ENCODE results near the gene SMIM41.

The SMIM41 gene

DNA sequence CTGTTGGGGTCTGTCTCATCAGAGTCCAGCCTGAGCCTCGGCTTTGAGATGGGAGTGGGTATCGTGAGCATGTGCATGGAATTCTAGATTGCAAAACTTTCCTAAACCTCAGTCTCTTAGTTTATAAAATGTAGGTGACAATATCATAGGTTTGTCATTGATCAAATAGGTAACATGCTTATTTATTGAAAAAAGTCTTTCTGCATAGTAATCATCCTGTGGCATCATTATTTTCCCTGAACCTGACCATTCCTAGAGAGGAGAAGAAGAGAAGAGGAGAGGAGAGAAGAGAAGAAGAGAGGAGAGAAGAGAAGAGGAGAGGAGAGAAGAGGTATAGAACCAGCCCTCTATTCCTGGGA is 4.1 kb downstream of the SMIM41 start:
- peaks cover 3% of the 10 kb centered on the region for H3K9me3 ChIP-seq (ENCODE audit: insufficient read depth, low read depth, low read length)
- H3K79me1 ChIP-seq (ENCODE audit: low read length) = no peaks in the 10 kb centered on the region
- H4K91ac ChIP-seq (ENCODE audit: low read depth, low read length) = no peak overlapping the region
- no peak overlapping the region for H2AK5ac ChIP-seq (ENCODE audit: low read length)
- H2BK5ac ChIP-seq (ENCODE audit: low read depth, low read length, poor library complexity) = no peak overlapping the region
- no peak overlapping the region for H3K4me3 ChIP-seq (ENCODE audit: low read depth, low read length)
- H3K79me2 ChIP-seq (ENCODE audit: control insufficient read depth, insufficient read depth, low read length, poor library complexity) = no peaks in the 10 kb centered on the region
- H3K23ac ChIP-seq (ENCODE audit: low read length) = no peak overlapping the region
- H3K18ac ChIP-seq (ENCODE audit: low read length) = no peak overlapping the region
- H3K27ac ChIP-seq (ENCODE audit: low read depth, low read length) = no peak overlapping the region
- no CpG with 5 or more reads among the region's 2 CpGs for WGBS (ENCODE audit: extremely low coverage, insufficient coverage, insufficient read length)
- no peaks in the 10 kb centered on the region for H3K27me3 ChIP-seq (ENCODE audit: insufficient read depth, low read length)
- no peak overlapping the region for H3K4me2 ChIP-seq (ENCODE audit: low read length)
- no peaks in the 10 kb centered on the region for H3K4me1 ChIP-seq (ENCODE audit: control insufficient read depth in 1 of 2, insufficient read depth in 2 of 2, low read length in 2 of 2)
- H2AFZ ChIP-seq (ENCODE audit: insufficient read depth, low read length, poor library complexity) = no peak overlapping the region
- H3K14ac ChIP-seq (ENCODE audit: low read length) = no peak overlapping the region
- no peak overlapping the region for H3K9ac ChIP-seq (ENCODE audit: low read length)
- H4K12ac ChIP-seq (ENCODE audit: low read depth, low read length) = no peak overlapping the region
- H4K8ac ChIP-seq (ENCODE audit: low read depth, low read length) = no peak overlapping the region
- no peak overlapping the region for H3K4ac ChIP-seq (ENCODE audit: low read depth, low read length)
- H2BK12ac ChIP-seq (ENCODE audit: low read length) = no peak overlapping the region
- no peak for DNase-seq
- no peak overlapping the region for H2BK120ac ChIP-seq (ENCODE audit: insufficient read depth, low read length, poor library complexity)
- peaks cover 6 to 14% of the 10 kb centered on the region in 2 experiments for H3K36me3 ChIP-seq (ENCODE audit: control insufficient read depth in 1 of 2, insufficient read depth in 2 of 2, low read length in 2 of 2)

DNA sequence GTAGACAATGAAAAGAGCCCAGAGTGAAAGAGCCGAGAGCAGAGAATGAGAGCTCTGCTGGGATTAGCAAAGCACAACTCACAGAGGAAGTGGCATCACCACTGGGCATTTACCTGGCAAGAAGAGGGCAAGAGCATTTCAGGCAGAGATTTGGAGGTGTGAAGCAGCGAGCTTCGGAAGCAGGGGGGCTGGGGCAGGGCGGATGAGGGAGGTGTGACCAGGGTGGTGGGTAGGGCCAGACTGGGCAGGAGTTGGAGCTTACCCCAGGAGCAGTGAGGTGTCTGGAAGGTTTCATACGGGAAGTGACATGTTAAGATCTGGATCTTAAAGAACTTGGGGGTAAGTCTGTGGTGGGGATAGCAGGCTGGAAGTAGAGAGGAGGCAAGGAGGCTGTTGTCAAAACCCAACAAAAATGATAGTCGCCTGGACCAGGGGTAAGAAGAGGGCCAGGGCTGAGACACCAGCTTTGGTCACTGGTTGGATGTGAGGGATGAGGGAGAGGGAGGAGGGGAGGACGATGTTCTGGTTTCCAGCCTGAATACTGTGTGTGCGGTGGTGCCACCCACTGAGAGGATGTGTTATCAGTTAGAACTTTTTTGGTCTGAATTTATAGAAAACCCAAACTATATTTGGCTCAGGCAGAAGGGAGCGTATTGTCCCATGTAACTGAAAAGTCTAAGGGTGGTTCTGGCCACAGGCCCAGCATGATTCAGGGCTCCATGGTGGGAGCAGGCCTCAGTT is 5.2 kb downstream of the SMIM41 start:
- no peak overlapping the region for H4K8ac ChIP-seq (ENCODE audit: low read depth, low read length)
- H3K36me3 ChIP-seq (ENCODE audit: control insufficient read depth in 1 of 2, insufficient read depth in 2 of 2, low read length in 2 of 2) = peaks cover 0 to 4% of the 10 kb centered on the region in 2 experiments
- H2BK5ac ChIP-seq (ENCODE audit: low read depth, low read length, poor library complexity) = no peak overlapping the region
- no peaks in the 10 kb centered on the region for H3K27me3 ChIP-seq (ENCODE audit: insufficient read depth, low read length)
- no CpG with 5 or more reads among the region's 9 CpGs for WGBS (ENCODE audit: extremely low coverage, insufficient coverage, insufficient read length)
- H3K27ac ChIP-seq (ENCODE audit: low read depth, low read length) = no peak overlapping the region
- H3K79me1 ChIP-seq (ENCODE audit: low read length) = no peaks in the 10 kb centered on the region
- H3K14ac ChIP-seq (ENCODE audit: low read length) = no peak overlapping the region
- no peak overlapping the region for H3K9ac ChIP-seq (ENCODE audit: low read length)
- H3K4ac ChIP-seq (ENCODE audit: low read depth, low read length) = no peak overlapping the region
- no peaks in the 10 kb centered on the region for H3K4me1 ChIP-seq (ENCODE audit: control insufficient read depth in 1 of 2, insufficient read depth in 2 of 2, low read length in 2 of 2)
- H2BK12ac ChIP-seq (ENCODE audit: low read length) = no peak overlapping the region
- no peak overlapping the region for H3K18ac ChIP-seq (ENCODE audit: low read length)
- H2AK5ac ChIP-seq (ENCODE audit: low read length) = no peak overlapping the region
- no peak overlapping the region for H4K12ac ChIP-seq (ENCODE audit: low read depth, low read length)
- no peak for DNase-seq
- no peaks in the 10 kb centered on the region for H3K9me3 ChIP-seq (ENCODE audit: insufficient read depth, low read depth, low read length)
- no peak overlapping the region for H2BK120ac ChIP-seq (ENCODE audit: insufficient read depth, low read length, poor library complexity)
- H4K91ac ChIP-seq (ENCODE audit: low read depth, low read length) = no peak overlapping the region
- no peak overlapping the region for H3K23ac ChIP-seq (ENCODE audit: low read length)
- no peak overlapping the region for H3K4me2 ChIP-seq (ENCODE audit: low read length)
- no peak overlapping the region for H2AFZ ChIP-seq (ENCODE audit: insufficient read depth, low read length, poor library complexity)
- H3K4me3 ChIP-seq (ENCODE audit: low read depth, low read length) = no peak overlapping the region
- H3K79me2 ChIP-seq (ENCODE audit: control insufficient read depth, insufficient read depth, low read length, poor library complexity) = no peaks in the 10 kb centered on the region

DNA sequence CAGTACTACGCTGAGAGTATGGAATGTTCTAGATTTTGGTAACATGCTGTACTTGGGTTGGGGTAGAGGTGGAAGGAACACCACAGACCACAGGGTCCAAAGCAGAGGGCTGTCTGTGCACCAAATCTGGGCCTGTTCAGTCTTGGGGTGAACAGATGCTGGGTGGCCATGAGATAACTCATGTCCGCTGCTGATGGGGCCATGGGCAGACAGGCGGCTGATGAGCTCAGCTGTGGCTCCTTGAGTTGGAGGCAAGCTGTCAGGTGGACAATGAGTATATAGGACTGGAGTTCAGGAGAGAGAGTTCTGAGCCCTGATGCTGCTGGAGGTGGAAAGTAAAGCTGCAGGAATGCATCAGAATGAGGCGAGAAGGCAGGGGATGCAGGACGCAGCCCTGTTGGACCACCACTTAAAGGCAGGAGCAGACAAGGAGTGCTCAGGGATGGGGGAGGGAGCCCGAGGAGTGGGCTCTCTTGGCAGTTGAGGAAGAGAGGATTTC is 6.2 kb downstream of the SMIM41 start:
- no peak overlapping the region for H4K8ac ChIP-seq (ENCODE audit: low read depth, low read length)
- no peak overlapping the region for H3K27ac ChIP-seq (ENCODE audit: low read depth, low read length)
- no peak overlapping the region for H3K9ac ChIP-seq (ENCODE audit: low read length)
- no peak overlapping the region for H2AK5ac ChIP-seq (ENCODE audit: low read length)
- no peak overlapping the region for H3K23ac ChIP-seq (ENCODE audit: low read length)
- no peaks in the 10 kb centered on the region for H3K36me3 ChIP-seq (ENCODE audit: control insufficient read depth in 1 of 2, insufficient read depth in 2 of 2, low read length in 2 of 2)
- H3K9me3 ChIP-seq (ENCODE audit: insufficient read depth, low read depth, low read length) = no peaks in the 10 kb centered on the region
- no peaks in the 10 kb centered on the region for H3K4me1 ChIP-seq (ENCODE audit: control insufficient read depth in 1 of 2, insufficient read depth in 2 of 2, low read length in 2 of 2)
- no peak overlapping the region for H3K14ac ChIP-seq (ENCODE audit: low read length)
- no peak overlapping the region for H2BK5ac ChIP-seq (ENCODE audit: low read depth, low read length, poor library complexity)
- no peak overlapping the region for H4K91ac ChIP-seq (ENCODE audit: low read depth, low read length)
- no peak overlapping the region for H2BK120ac ChIP-seq (ENCODE audit: insufficient read depth, low read length, poor library complexity)
- no peak overlapping the region for H3K4me2 ChIP-seq (ENCODE audit: low read length)
- no peak overlapping the region for H3K4me3 ChIP-seq (ENCODE audit: low read depth, low read length)
- no peak overlapping the region for H4K12ac ChIP-seq (ENCODE audit: low read depth, low read length)
- H3K27me3 ChIP-seq (ENCODE audit: insufficient read depth, low read length) = no peaks in the 10 kb centered on the region
- no peaks in the 10 kb centered on the region for H3K79me1 ChIP-seq (ENCODE audit: low read length)
- H3K79me2 ChIP-seq (ENCODE audit: control insufficient read depth, insufficient read depth, low read length, poor library complexity) = no peaks in the 10 kb centered on the region
- no peak overlapping the region for H2AFZ ChIP-seq (ENCODE audit: insufficient read depth, low read length, poor library complexity)
- H3K18ac ChIP-seq (ENCODE audit: low read length) = no peak overlapping the region
- no peak overlapping the region for H2BK12ac ChIP-seq (ENCODE audit: low read length)
- no CpG with 5 or more reads among the region's 6 CpGs for WGBS (ENCODE audit: extremely low coverage, insufficient coverage, insufficient read length)
- H3K4ac ChIP-seq (ENCODE audit: low read depth, low read length) = no peak overlapping the region
- no peak for DNase-seq

DNA sequence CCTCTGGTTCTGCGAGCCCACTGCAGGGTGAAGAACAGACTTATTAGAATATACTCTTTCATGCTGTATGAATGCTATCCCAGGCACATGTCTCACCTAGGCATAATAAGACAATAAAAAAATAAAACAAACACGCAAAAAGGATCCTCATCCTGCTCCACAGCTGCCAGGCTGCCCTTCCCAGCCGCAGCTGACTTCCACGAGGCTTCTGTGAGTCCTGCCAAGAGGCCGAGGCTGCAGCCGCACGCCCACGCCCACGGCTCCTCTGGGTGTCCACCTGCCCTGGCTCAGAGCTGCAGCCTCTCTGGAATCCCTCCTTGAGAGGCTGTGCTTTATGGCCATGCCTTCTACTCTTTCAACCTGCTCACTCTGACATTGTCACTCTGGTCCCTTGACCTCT is 6.9 kb downstream of the SMIM41 start:
- H4K12ac ChIP-seq (ENCODE audit: low read depth, low read length) = no peak overlapping the region
- no peaks in the 10 kb centered on the region for H3K36me3 ChIP-seq (ENCODE audit: control insufficient read depth in 1 of 2, insufficient read depth in 2 of 2, low read length in 2 of 2)
- H3K79me1 ChIP-seq (ENCODE audit: low read length) = no peaks in the 10 kb centered on the region
- H3K27me3 ChIP-seq (ENCODE audit: insufficient read depth, low read length) = no peaks in the 10 kb centered on the region
- H3K4me1 ChIP-seq (ENCODE audit: control insufficient read depth in 1 of 2, insufficient read depth in 2 of 2, low read length in 2 of 2) = no peaks in the 10 kb centered on the region
- no peak overlapping the region for H2BK12ac ChIP-seq (ENCODE audit: low read length)
- no peak overlapping the region for H3K4me2 ChIP-seq (ENCODE audit: low read length)
- H4K8ac ChIP-seq (ENCODE audit: low read depth, low read length) = no peak overlapping the region
- no peak overlapping the region for H3K4me3 ChIP-seq (ENCODE audit: low read depth, low read length)
- no peak overlapping the region for H2AK5ac ChIP-seq (ENCODE audit: low read length)
- no peak overlapping the region for H4K91ac ChIP-seq (ENCODE audit: low read depth, low read length)
- no peak overlapping the region for H3K23ac ChIP-seq (ENCODE audit: low read length)
- H3K27ac ChIP-seq (ENCODE audit: low read depth, low read length) = no peak overlapping the region
- no peak overlapping the region for H2BK120ac ChIP-seq (ENCODE audit: insufficient read depth, low read length, poor library complexity)
- H3K9me3 ChIP-seq (ENCODE audit: insufficient read depth, low read depth, low read length) = no peaks in the 10 kb centered on the region
- H3K14ac ChIP-seq (ENCODE audit: low read length) = no peak overlapping the region
- no peak overlapping the region for H3K4ac ChIP-seq (ENCODE audit: low read depth, low read length)
- H2BK5ac ChIP-seq (ENCODE audit: low read depth, low read length, poor library complexity) = no peak overlapping the region
- no peaks in the 10 kb centered on the region for H3K79me2 ChIP-seq (ENCODE audit: control insufficient read depth, insufficient read depth, low read length, poor library complexity)
- H3K9ac ChIP-seq (ENCODE audit: low read length) = no peak overlapping the region
- WGBS (ENCODE audit: extremely low coverage, insufficient coverage, insufficient read length) = no CpG with 5 or more reads among the region's 9 CpGs
- DNase-seq = no peak
- H3K18ac ChIP-seq (ENCODE audit: low read length) = no peak overlapping the region
- H2AFZ ChIP-seq (ENCODE audit: insufficient read depth, low read length, poor library complexity) = no peak overlapping the region

Measured in trophoblast cell (in vitro differentiated cells and primary cell).